Panc1 (cell line): ENCODE measurements around the gene NPAS2.

ENCODE experiments used
- CTCF ChIP-seq: fragments of 450-650 bp; IDR thresholded peaks from 2 replicates; pipeline ENCODE4 v1.5.1; 2017; ENCODE audit warnings: mild to moderate bottlenecking
- POLR2AphosphoS5 ChIP-seq: IDR thresholded peaks from 2 replicates; pipeline ENCODE4 v1.6.1; 2012; ENCODE audit warnings: mild to moderate bottlenecking, low read depth, low read length, moderate library complexity

- TF ChIP-seq CTCF (no peak), POLR2AphosphoS5 (no peak)
Observed at GRCh38 chr2:100782380-100782878, 37.5 kb upstream of the NPAS2 start.
